ENCODE data around the gene BOC.

The BOC gene

GRCh38 chr3:113226491-113226890 is 15.1 kb downstream of the BOC start:
- no peak for DNase-seq (ENCODE audit: low read depth)

- no peak for DNase-seq (ENCODE audit: low read depth)
Observed at GRCh38 chr3:113227146-113227545, 15.8 kb downstream of the BOC start.

- DNase-seq (ENCODE audit: low read depth) = no peak
Observed at GRCh38 chr3:113228498-113229286, 17.3 kb downstream of the BOC start.

GRCh38 chr3:113231391-113231790 is 20.0 kb downstream of the BOC start:
- DNase-seq (ENCODE audit: low read depth) = no peak

- no peak for DNase-seq (ENCODE audit: low read depth)
Observed at GRCh38 chr3:113231827-113232253, 20.5 kb downstream of the BOC start.

- DNase-seq (ENCODE audit: low read depth) = no peak
Observed at GRCh38 chr3:113232342-113232741, 21.0 kb downstream of the BOC start.

- no peak for DNase-seq (ENCODE audit: low read depth)
Observed at GRCh38 chr3:113233497-113233896, 22.1 kb downstream of the BOC start.

- DNase-seq (ENCODE audit: low read depth) = no peak
Observed at GRCh38 chr3:113234028-113234427, 22.7 kb downstream of the BOC start.

GRCh38 chr3:113234688-113235260 is 23.4 kb downstream of the BOC start:
- DNase-seq (ENCODE audit: low read depth) = no peak

GRCh38 chr3:113238503-113238902 is 27.1 kb downstream of the BOC start:
- no peak for DNase-seq (ENCODE audit: low read depth)

GRCh38 chr3:113240841-113241240 is 29.5 kb downstream of the BOC start:
- DNase-seq (ENCODE audit: low read depth) = no peak

GRCh38 chr3:113241292-113242095 is 30.1 kb downstream of the BOC start:
- no peak for DNase-seq (ENCODE audit: low read depth)

GRCh38 chr3:113242096-113242581 is 30.8 kb downstream of the BOC start:
- no peak for DNase-seq (ENCODE audit: low read depth)

GRCh38 chr3:113243071-113243470 is 31.7 kb downstream of the BOC start:
- no peak for DNase-seq (ENCODE audit: low read depth)

- no peak for DNase-seq (ENCODE audit: low read depth)
Observed at GRCh38 chr3:113243846-113244245, 32.5 kb downstream of the BOC start.

- no peak for DNase-seq (ENCODE audit: low read depth)
Observed at GRCh38 chr3:113245761-113246161, 34.4 kb downstream of the BOC start.

GRCh38 chr3:113247068-113247467 is 35.7 kb downstream of the BOC start:
- no peak for DNase-seq (ENCODE audit: low read depth)

- DNase-seq (ENCODE audit: low read depth) = no peak
Observed at GRCh38 chr3:113247675-113248458, 36.5 kb downstream of the BOC start.

GRCh38 chr3:113249111-113249510 is 37.8 kb downstream of the BOC start:
- no peak for DNase-seq (ENCODE audit: low read depth)

- no peak for DNase-seq (ENCODE audit: low read depth)
Observed at GRCh38 chr3:113249601-113250000, 38.2 kb downstream of the BOC start.

GRCh38 chr3:113250566-113250965 is 39.2 kb downstream of the BOC start:
- DNase-seq (ENCODE audit: low read depth) = no peak

- no peak for DNase-seq (ENCODE audit: low read depth)
Observed at GRCh38 chr3:113251817-113252216, 40.5 kb downstream of the BOC start.
